Epithelial cell of prostate (primary cell): ENCODE measurements around the gene CSF3.

Experiments
- DNase-seq: peaks from one replicate; pipeline ENCODE4 v3.0.0-alpha.2; 2011; ENCODE audit warnings: low read depth, low spot score
- H3K27ac ChIP-seq: fragments of 450-650 bp; 2 replicates; pipeline ENCODE4 v1.5.1; 2017; ENCODE audit warnings: mild to moderate bottlenecking

Gene CSF3

DNA sequence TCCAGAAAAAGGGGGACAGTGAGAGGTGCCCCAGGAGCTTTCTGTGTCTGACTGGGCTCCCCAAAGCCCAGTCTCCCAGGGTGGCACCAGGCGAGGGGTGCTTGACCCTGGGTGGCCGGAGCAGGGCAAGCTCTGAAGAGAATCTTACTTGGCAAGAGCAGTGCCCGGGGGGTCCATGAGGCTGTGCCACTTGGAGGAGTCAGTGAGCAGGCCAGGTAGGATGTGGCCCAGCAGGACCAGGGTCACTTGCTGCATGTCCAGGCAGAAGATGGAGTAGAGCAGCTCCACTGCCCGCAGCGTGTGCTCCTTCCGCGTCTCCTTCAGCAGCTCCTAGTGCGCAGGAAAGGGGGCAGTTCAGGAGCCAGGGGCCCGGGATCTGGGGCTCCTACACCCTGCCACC lies 7.3 kb downstream of the CSF3 start:
- no peak for DNase-seq
- peak overlapping the region; percentile 85 for H3K27ac ChIP-seq

DNA sequence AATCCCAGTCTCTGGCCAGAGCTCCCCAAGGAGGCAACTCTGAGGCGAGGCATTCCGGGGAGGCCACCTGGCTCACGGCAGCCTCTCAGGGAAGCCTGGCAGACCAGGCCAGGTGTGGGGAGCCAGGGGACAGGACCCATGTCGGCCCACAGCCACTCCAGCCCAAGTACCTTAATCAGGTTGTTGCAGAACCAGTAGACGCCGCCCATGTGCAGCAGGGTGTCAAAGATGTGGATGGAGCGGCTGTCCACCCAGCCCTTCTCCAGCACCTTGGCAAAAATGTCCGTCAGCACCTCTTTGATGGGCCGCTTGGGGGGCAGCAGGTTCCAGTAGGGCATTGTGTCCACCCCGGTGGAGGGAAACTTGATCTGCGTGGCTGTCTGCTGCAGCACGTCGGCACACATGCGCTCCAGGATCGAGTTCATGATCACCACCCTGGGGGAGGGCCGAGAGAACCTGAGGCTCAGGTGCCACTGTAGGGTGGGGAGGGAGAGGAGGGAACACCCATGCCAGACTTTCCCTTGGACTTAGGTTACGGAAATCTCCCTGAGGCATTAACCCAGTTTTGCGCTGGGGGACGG lies 7.8 kb downstream of the CSF3 start:
- H3K27ac ChIP-seq = peak overlapping the region; percentile 85
- DNase-seq = no peak

DNA sequence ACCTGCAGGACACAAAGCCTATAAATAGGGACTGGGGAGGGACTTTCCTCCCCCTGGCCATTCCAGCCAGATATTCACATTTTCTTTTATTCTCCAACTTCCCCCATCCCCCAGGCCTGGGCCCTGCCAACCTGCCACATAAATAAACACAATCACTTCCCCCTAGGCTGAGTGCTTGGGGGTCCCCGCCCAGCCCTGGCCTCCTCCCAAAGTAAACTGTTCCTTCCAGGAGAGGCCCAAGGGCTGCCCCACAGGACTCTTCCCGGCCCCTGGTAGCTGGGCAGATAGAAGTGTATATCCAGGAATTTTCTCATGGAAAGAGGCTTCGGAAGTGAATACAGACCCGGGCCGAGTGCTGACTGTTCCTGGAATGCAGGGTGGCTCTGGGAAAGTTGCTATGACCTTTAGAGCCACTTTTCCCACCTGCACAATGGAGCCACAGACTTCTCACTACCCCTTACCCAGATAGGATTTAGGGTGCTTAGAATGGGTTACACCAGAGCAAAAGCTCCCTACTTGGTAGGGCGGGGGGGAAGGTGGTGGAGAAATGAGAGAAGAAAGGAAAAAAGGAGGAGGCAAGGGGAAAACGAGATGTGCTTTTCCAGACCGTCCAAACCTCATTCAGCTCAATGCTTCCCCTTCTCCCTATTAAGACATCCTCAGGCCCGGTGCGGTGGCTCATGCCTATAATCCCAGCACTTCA lies 8.5 kb downstream of the CSF3 start:
- no peak for DNase-seq

DNA sequence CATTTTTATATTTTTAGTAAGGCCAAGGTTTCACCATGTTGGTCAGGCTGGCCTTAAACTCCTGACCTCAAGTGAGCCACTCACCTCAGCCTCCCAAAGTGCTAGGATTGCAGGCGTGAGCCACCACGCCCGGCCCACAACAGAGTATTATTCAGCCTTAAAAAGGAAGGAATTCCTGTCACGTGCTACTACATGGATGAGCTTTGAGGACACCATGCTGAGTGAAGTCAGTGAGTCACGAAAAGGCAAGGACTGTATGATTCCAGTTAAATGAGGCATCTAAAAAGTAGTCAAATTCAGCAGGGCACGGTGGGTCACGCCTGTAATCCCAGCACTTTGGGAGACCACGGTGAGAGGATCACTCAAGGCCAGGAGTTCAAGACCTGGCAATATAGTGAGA lies 9.7 kb downstream of the CSF3 start:
- no peak for DNase-seq
- H3K27ac ChIP-seq = peak overlapping the region; percentile 85

More for the DNA sequence above, 8.5 kb downstream of the CSF3 start:
- H3K27ac ChIP-seq = peak overlapping the region; percentile 85

DNA sequence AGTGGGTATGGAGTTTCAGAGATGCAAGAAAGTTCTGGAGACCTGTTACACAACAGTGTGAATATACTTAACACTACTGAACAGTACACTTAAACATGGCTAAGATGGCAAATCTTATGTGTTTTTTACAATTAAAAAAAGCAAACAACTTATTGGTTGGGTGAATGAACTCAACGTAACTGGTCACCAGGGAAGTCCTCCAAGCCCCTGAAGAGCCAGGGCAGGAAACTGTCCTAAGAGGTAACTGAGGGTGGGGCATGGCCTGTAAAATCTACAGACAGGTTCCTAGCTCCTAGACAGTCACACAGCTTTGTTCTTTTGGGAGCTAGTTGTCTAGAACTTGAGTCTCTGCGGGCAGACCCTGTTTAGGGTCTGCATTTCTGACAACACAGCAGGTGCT lies 10.3 kb downstream of the CSF3 start:
- no peak for DNase-seq
- H3K27ac ChIP-seq = peak overlapping the region; percentile 85

DNA sequence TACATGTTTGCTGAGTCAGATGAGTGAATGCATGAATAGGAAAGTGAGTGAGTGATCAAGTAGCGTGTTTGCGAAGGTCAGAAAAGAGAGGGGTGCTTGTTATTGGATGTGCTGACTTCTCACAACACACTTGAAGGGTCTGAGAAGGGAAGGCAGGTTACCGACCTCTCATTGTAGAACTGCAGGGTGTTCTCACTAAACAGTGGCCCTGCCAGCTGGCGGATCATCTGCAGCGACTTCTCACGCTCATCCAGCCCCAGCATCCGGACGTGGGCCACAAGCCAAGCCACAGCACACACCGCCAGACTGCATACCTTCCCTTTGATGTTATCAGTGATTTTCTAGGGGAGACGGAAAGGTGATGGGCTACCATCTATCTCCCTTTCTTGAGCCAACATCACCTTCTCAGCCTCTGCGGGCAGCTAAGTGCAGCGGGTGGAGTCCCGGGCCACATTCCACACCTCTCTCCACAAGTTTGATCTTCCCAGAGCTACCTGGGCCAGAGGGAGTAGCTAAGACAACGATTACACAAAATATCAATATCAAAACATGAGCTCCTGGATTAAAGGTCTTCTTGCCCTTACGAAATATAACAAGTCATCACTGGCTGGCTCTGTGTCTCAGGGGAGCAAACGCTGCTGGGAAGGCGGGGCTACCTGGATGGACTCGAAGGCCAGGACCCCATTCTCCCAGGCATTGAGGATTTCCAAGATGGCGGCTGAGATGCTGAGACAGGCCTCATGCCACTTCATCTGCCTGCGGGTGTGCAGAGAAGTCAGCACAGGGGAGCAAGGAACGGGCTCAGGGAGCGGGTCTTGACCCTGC lies 11.0 kb downstream of the CSF3 start:
- peak overlapping the region; percentile 85 for H3K27ac ChIP-seq
- DNase-seq = no peak

DNA sequence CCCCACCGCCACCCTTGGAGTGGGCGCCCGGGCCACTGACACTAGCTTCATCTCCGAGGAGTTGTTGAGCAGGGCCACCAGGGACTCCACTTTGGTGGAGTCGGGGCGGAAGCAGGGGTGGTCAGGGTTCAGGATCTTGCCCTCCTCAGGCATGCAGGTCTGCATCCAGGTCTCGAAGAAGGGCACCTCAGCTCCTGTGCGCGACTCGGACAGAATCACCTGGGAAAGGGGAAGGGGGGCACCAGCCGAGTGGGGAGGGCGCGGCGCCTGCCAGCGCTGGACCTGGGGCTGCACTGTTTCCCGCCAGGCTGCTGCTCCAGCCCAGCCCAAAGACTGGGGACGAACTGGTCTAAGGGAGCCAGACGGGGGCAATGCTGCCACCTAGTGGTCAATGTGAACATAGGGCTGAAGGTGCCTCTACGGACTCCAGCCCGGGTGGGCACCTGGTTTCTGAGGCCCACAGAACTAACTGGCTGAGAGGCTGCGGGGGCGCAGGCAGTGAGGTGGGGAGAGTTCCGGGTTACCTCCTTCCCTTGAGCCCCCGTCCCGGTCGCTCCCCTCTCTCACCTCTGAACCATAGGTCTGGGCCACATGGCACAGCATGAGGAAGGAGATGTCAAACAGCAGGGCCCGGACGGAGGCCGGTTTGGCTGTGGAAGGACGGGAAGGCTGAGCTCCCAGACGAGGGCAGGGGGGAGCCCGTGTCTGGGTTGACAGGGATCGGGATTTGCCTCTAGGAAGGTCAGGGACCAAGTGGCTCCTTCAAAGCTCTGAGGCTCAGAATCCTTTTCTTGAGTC lies 11.8 kb downstream of the CSF3 start:
- DNase-seq = no peak
- peak overlapping the region; percentile 85 for H3K27ac ChIP-seq

DNA sequence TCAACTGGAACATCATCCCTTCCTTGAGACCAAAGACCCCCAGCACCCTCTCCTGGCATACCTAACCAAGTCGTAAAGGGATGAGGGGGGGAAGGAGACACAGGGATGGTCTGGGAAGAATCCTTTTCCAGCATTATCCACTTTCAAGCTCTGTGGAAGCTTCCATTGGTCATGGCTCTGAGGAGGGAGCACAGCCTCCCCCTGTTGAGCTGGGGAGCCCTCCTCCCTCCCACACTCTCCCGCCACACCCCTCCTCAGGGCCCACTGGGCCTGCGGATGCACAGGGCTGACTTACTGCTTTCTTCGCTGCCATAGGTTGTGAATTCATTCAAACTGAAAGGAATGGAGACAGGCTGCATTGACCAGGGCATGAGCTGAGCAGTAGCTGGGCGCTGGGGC lies 12.4 kb downstream of the CSF3 start:
- no peak for DNase-seq
- H3K27ac ChIP-seq = no peak overlapping the region

DNA sequence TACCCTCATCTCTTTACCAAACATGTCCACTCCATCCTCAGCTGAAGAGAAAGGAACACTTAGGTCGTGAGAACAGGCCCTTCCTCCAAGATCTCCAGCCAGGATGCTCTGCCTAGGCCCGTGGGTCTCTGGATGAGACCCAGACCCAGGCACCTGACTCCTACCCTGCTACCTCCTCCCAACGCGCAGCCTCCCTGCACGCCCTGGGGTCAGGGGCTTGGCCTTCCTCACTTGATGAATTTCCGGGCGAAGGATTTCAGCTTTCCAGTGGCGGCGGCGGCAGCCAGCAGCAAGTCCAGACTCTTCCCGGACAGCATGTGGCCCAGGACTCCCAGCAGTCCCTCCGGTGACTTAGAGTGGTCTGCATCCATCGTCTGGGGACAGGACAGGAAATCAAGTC lies 13.4 kb downstream of the CSF3 start:
- no peak overlapping the region for H3K27ac ChIP-seq
- no peak for DNase-seq

DNA sequence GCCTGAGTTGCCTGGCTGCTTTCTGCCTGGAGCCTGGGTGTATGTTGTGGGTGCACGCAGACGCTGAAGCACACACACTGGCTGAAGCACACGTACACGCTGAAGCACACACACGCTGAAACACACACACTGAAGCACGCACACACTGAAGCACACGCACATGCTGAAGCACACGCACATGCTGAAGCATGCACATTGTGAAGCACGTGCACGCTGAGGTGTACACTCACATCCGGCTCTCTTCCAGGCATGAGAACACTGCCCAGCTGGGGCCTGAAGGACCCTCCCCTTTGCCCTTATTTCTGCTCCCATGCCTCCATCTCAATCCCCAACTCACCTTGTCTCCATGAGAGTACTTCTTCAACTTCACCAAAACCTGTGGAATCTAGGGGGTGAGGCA lies 16.5 kb downstream of the CSF3 start:
- H3K27ac ChIP-seq = no peak overlapping the region
- DNase-seq = no peak

DNA sequence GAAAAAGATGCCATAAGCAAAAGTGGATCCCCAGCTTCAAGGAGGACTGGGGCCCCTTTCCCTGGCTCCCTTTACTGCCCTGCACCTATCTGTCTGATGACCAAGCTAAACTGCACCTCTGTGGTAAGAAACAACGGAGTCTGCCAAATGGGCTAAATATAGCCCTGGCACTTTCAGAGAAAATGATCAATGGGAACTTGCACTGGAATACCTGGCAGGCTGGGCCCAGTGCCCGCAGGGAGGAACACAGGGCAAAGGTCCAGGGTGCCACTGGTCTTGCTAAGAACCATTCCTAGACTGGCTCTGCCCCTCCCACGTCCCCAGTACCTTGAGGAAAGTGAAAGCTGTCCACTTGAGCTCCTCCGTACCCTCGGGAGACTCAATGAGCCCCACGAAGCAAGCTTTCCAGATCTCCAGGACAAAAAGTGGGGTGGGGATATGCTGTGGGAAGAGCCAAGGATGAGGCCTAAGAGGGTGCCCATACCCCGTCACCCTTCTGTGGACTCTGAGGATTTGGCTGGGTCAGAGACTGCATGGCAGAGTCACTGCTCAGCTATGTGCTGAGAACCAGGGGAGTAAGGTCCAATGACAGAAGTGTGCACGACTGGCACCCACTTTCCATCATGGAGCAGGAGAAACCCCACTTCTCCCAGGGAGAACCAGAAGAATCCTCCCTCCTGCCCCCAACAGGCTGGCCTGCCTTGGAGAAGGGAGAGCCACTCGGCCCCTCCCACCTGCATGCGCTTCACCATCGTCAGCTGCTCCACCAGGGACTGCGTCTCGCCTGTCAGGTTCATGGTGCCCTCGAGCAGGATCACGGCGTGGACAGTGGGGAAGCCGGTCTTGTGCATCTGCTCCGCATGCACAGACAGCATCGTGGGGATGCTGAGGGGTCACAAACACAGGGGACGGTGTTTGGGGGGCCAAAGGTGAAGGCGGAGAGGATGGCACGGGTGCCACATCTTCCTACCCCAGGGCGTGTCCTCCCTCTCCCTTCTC lies 17.4 kb downstream of the CSF3 start:
- H3K27ac ChIP-seq = no peak overlapping the region

DNA sequence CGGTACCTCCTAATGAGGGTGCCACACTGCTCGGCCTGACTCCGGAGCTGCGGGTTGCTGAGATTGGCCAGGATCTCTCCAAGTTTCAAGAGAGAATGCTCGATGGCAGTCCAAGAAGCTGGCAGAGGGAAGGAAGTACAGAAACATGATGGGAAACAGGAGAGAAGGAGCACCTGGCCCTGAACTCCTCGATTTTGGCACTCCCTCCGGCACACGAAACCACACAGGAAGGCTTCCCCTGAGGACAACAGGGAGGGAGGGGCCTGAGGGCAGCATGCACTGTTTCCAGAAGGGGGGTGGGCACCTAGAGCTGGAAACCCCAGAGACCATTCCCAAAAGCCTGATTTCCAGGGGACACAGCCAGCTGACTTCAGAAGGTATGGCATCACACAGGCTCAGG lies 18.1 kb downstream of the CSF3 start:
- no peak overlapping the region for H3K27ac ChIP-seq
- DNase-seq = no peak

More for the DNA sequence above, 17.4 kb downstream of the CSF3 start:
- no peak for DNase-seq

DNA sequence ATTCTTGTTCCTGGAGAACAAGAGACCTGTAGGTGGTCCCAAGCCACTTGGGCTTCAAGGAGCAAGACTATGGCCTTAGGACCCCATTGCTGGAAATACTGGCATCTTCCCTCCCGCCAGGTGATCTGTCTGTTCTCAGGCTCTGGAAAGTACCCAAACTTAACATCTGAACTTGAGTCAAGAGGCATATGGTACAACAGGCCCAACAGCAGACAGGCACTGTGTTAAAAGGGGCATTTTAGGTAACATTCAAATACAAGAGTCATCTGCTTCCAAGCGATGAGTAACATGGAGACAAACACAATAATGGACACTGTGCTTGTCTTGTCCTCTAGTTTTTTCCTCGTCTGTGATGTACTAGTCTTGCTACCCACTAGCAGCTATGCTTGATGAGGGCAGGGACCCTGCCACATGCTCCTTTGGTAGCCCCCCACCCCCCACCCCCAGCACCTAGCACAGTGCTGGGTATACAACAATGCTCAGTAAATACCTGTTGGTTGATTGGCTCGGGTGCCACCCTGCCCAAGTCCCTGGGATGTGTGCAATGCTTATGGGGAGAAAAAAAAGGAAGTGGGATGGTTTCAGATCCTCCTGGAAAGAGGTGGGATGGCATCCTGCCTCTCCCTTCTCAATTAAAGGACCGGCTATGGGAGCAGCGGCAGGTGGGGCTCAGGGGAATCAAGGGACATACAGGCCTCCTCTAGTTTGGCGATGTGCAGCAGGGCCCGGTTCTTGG lies 19.4 kb downstream of the CSF3 start:
- no peak overlapping the region for H3K27ac ChIP-seq
- no peak for DNase-seq

DNA sequence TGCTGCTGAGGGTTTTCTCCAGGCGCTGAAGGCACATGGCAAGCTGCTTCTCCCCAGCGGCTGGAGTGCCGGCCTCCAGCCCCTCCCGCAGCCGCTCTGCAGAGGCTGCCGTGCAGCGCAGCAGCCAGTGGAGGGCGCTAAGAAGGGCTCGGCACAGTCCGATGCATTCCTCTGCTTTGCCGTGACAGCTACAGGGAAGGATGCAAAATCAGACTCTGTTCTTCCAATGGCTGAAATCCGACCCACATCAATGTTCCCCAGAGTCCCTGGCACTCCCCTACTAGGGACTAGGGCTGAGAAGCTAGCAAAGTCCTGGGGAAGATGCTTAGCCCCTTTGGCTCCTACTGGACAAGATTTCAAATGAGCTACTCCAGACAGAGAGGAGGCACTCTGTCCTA lies 19.9 kb downstream of the CSF3 start:
- H3K27ac ChIP-seq = no peak overlapping the region
- no peak for DNase-seq

DNA sequence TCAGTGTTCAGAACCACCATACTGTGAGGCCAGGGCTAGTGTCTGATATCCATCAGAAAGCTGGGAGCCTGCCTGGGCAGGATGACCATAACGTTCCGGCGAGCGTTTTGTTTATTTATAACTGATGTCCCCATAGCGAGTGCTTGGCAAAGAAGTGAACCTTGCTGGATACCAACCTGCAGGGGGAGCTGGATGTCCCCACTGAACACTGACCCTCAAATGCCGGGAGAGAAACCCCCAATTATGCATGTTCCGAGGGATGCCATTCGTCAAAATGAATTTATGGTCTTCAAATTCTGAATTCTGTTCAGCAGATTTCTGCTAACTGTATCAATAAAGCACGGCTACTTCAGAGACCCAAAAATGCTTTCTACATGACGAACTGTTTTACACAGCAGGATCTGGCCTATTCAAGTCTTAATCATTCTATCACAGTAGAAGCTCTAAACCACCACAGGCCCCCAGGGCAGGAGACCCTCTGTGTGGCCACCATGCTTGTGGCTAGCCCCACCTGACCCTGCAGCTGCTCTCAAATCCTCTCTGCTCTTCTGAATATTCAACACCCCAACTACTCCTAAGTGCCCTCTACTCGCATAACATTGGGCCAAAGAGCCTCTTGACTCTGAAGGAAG lies 23.8 kb downstream of the CSF3 start:
- no peak overlapping the region for H3K27ac ChIP-seq
- no peak for DNase-seq

DNA sequence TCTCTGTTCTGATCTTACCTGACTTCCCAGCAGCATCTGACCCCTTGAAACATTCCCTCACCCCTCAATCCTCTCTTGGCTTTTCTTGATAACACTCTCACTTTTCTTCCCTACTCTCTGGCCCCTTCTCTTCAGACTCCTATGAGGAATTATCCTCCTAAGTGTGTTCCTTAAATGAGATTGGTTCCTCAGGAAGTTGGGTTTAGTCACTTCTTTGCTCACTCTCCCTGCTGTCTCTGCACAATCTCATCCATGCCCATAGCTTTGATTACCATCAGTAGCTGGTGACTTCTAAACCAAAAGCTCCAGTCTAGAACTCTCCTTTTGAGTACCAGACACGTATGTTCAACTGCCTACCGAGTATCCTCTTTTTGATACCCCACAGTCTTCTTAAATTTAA lies 26.0 kb downstream of the CSF3 start:
- no peak for DNase-seq
- H3K27ac ChIP-seq = no peak overlapping the region

DNA sequence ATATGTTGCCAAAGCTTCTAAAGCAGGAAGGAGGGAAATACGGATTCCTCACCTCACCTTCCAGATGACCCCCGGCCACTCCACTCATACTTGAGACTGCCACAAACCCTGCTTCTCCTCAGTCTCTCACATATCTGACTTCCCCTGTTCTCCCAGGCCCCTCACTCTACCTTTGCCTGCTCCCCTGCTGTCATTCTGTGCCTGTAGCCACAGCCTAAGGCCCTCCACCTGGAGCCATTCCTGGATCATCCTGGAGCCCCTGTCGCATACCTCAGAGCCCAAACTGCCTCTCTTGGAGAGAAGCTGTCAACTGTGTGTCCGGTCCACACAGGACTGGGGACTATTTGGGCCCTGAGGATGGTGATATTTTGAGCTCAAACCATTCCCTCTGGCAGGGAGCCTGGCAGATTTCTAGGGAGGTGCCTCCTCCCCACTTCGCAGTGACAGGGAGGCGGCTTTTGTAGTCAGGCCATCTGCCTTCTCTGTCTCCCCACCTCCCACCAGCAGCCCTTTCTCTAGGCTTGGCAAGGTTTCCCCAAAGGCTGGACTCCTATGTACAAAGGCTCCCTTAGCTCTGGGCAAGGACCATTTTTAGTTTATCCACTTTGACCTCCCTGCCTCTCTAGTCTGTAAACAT lies 41.3 kb downstream of the CSF3 start:
- H3K27ac ChIP-seq = no peak overlapping the region
- DNase-seq = no peak
